Glomerular endothelial cell (primary cell): ENCODE results near the gene NT5C1B. TPM values are rescaled to one million over a fixed set of nuclear protein-coding genes. Genes with fewer than 3 reads are reported as not detected.

Experiments used
- DNase-seq: peaks from one replicate; pipeline ENCODE4 v3.0.0-alpha.2; 2011; ENCODE audit warnings: low read depth, low spot score; ENCODE audit errors: extremely low read depth
- total RNA-seq: library from RNA; depleted of rRNA; stranded (reverse); fragments of >200 nt; gene quantifications from 2 replicates; pipeline ENCODE4 v1.2.3, GENCODE V29; 2015

Gene NT5C1B
- total RNA-seq, 1 donor from 2014 or later: not detected

DNA sequence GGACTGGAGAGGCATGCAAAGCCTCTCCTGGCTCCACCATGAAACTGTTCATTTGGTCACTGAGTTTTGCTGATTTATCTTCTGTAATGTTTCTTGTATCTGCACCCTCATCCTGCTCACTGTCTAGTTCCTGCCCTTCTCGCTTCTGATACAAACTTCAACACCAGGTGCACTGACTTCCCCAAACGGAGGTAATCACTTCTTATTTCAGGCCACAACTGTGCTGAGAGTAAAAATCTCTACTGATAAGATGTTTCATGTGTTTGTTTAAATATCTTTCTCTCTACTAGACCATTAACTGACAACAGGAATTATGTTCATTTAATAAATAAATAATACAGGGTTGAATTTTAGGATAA is 10.9 kb upstream of the NT5C1B start:
- DNase-seq: no peak

DNA sequence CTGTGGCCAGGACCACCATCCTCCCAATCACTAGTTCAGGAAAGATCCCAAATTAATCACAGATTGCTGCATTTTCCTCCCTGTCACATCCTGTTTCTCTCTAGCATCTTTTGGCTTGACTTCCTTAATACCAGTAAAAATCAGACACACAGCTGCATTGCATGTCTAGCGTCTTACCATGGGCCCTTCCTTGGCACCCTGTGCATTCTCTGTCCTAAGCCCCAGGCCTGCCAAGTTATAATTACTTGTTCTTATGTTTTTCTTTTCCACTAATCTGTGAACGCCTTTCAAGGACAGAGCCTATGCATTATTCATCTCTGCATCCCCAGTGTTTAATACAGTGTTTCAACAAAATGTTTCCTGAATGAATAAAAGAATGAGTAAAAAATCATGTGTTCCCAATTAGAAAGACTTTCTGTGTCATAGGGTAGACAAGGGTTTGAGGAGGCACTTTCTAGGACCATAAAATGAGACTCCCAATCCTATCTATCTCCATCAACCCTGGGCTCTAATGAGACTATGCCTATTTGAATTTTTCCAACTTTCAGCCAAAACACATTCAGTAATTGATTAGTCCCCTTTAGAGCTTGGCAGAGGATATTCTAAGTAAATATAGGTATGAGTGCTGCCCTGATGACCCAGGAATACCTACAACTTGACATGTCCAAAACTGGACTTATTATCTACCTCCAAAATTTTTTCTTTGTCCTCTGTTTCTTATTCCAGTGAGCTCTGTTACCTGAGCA is 10.3 kb upstream of the NT5C1B start:
- no peak for DNase-seq

DNA sequence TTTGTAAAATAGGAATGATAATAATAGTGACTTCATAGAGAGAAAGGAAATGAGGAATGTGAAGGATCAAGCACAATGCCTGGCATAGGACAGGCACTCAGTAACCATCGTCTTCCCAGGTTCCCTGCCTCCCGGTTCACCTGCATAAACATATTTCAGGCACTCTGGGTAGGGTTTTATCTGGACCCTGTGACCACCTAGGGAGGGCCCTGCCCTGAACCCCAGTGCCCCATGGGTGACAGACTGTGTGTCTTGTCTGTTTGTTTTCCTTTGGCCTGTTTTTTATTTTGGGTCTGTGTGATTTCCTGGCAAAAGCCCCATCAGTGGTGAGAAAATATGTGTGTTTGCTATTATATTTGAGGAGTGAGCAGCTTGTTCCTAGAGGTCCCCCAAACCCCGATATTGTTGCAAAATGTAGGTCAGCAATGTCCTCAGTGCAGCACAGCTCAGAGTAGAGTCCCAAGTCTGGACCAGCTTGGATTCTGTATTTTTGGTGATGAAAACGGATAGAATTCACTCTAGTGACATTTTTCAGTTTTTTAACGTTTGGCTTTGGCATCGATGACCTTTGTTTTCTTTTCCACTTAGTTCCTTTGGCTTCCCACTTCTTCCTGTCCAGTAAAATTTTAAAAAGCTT is 9.6 kb upstream of the NT5C1B start:
- no peak for DNase-seq

GRCh38 chr2:18597618-18598017 is 8.2 kb upstream of the NT5C1B start:
- DNase-seq: no peak

DNA sequence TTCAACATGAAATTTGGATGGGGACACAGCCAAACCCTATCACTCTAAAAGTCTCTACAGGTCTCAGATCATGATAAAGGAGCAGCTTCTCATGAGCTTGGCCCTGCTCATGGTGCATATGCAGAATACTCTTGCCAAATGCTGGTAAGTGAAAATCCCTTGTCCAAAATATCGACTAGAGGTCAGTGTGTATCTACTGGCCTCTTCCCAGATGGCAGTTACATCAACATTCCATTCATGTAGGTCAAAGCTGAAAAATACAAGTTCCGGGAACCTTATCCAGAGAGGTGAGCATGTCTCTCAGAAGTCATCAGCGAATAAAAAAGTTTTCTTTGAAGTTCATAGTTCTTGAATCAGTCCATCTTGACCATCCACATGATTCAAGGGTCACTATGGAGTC is 7.6 kb upstream of the NT5C1B start:
- DNase-seq: no peak

DNA sequence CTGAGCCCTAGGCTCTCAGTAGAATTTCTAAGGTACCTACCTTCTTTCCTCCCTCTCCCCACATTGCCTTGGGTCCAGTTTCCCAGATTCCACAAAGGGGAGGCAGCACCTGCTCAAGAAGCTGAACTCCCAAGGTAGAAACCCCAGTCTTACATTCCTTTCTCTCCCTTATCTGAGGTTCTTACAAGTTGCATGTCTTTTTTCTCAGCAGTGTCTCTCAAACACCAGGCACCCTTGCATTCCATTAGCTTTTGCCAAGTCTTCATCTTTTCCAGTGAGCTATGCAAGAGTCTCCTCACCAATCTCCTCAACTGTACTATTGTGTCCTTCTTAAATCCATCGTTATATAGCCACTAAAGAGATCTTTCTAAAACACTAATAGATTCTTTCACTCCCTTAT is 4.1 kb upstream of the NT5C1B start:
- DNase-seq: no peak

DNA sequence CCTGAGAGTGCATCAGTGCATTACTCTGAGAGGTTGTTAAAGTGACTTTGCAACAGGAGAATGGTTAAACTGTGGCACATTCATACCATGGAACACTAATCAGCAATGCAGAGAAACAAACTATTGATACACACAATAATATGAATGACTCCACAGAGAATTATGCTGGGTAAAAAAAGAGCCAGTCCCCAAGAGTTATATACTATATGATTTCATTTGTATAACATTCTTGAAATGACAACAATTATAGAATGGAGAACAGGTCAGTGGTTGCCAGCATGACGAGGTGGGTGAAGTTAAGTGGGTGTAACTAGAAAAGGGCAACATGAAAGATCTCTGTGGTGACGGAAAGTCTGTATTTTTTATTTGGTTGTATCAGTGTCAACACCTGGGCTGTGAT is 3.0 kb upstream of the NT5C1B start:
- DNase-seq: no peak

DNA sequence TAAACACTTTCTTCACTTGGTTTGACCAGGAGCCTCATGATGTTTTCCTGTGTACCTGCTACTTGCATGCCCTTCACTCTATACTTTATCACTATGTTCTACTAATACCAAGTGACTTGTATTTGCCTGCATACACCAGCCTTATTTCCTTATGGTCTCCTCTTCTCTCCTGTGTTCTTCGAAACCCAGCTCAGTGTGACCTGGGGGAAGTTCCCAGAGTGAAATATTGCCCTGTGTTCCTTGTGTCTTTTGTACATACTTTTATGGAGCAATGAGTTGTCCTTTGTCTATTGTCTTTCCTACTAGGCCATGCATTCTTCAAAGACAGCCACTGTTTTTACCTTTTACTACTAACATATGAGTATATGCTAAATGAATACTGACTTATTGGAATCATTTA is 567 bp downstream of the NT5C1B start:
- DNase-seq: no peak

DNA sequence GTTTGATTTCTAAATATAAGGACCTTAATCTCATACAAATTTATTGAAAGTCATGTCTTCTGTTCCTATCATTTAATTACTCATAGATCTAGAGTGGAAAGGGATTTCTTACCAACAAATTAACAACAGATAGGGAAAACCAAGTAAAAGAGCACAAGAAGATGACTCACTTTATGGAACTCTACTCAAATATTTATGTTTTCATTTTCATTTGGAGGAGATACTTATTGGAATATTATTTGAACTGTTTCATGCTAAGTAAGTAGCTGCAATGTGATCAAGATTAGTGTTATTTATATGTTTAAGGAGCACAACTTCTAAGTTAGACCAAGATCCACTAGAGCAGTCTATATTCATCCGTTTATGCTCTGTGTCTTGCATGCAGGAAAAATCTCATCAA is 1.3 kb downstream of the NT5C1B start:
- no peak for DNase-seq

GRCh38 chr2:18585526-18585925 is 3.8 kb downstream of the NT5C1B start:
- no peak for DNase-seq

DNA sequence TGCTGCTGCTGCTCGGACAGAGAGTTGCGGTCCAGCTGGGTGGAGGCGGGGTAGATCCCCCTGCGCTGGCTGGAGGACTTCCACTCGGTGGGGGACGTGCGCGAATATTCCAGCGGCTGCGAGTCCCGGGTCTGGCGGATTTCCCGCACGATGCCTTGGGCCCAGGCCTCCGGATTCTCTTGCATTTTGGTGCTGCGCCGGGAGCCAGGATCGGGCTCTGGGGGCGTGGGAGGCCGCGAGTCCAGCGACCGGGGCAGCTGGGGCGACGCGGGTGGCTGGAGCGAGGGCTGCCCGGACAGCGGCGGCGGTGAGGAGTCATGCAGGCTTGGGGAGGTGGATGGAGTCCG is 4.8 kb downstream of the NT5C1B start:
- DNase-seq: no peak

- DNase-seq: no peak
These were observed 5.3 kb downstream of the NT5C1B start for GRCh38 chr2:18583905-18584607.

DNA sequence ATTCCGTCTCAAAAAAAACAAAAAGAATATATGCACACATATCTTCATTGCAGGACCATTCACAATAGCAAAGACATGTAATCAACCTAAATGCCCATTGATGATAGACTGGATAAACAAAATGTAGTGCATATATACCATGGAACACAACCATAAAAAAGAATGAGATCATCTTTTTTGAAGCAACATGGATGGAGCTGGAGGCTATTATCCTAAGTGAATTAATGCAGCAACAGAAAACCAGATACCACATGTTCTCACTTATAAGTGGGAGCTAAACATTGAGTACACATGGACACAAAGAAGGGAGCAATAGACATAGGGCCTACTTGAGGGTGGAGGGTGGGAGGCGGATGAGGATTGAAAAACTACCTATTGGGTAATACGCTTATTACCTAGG is 8.8 kb downstream of the NT5C1B start:
- DNase-seq: no peak

DNA sequence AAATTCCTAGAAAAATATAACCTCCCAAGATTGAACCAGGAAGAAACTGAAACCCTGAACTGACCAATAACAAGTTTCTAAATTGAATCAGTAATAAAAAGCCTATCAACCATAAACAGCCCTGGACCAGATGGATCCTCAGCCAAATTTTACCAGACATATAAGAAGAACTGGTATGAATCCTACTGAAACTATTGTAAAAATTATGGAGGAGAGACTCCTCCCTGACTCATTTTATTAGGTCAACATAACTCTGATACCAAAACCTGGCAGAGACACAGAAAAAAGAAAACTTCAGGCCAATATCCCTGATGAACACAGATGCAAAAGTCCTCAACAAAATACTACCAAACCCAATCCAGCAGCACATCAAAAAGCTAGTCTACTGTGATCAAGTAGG is 11.3 kb downstream of the NT5C1B start:
- DNase-seq: no peak

DNA sequence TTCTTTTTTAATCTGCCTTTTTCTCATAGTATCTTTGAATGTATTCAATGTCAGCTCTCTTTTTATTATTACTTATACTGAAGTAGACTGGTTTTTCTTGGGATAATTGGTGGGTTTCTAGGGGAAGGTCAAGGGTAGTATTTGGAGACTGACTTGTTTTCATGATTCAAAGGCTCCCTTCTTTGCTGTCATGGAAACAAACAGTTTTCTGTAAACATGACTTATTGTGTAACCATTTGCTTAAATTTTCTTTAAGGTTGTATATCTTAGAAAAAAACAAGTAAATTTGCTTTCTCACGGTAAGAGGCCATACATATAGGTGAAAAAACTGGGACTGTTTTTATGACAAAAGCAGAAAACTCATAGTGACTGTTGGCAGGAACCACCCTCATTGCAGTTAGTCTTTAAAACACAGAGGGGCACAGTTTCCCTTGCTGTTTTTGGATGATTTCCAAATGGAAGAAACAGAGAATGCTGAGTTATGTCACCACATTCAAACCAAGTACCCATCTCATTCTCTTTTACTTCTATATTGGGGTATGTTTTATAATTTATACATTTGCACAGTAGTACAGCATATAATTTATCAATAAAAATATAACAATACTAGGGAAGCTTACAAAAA is 23.1 kb downstream of the NT5C1B start:
- no peak for DNase-seq

- DNase-seq: no peak
These were observed 28.6 kb downstream of the NT5C1B start for GRCh38 chr2:18560797-18561085.

GRCh38 chr2:18560031-18560796 is 29.2 kb downstream of the NT5C1B start, which contains the start of gene RDH14:
Gene RDH14, minus strand, starts transcription at chr2:18560653. Its CDS starts 81 bp downstream, at chr2:18560572.
- peak; percentile 45 for DNase-seq

- no peak for DNase-seq
These were observed 29.8 kb downstream of the NT5C1B start for GRCh38 chr2:18559531-18560030.

DNA sequence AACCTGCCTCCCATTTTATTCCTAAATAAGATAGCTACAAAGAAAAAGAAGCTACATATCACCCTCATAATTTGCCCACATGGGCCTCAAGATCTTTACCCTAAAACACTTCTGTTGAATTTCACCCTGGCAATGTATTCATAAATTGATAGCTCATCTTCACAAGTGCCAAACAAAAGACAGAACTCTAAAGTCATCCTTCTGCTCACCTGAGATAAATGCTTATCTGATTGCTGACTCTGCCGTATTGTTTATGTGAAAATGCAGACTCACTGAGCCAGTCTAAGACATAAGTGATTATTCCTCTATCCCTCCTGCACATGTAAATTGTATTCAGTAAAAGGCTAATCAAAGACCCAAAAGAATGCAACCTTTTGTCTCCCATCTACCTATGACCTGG is 30.9 kb downstream of the NT5C1B start:
- no peak for DNase-seq

DNA sequence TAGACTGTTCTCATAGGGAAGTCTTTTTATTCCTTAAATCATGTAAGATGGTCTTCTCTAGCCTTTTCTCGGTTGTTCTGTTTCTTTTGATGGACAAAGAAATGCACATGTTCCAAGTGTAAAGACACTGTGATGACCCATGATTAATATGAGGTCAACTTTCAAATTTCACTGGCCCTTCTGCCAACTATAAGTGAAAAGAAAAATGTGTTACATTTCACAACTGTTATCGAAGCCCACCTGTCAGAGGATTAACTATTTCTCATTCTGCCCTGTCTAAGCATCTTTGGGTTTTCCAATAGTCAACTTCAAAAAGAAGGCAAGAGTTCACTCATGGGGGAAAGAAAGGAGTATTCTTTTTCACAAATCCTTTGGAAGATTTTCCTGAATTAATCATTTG is 32.2 kb downstream of the NT5C1B start:
- no peak for DNase-seq
